Keratinocyte (primary cell): Measurements from ENCODE around the gene SMIM38. TPM values are rescaled to one million over a fixed set of nuclear protein-coding genes. Genes with fewer than 3 reads are reported as not detected.

ENCODE experiments used
- DNase-seq: peaks from one replicate; pipeline ENCODE4 v3.0.0-alpha.2; 2011; ENCODE audit warnings: low read depth, missing footprints, low spot score
- FAIRE-seq: peaks from 2 replicates; lab custom pipeline; 2011; peaks lifted over from hg19 to GRCh38; lab: Jason Lieb, UNC
- H2AFZ ChIP-seq: 2 replicates; pipeline ENCODE4 v1.6.0; 2012; ENCODE audit warnings: low read length, control low read depth, inconsistent platforms; ENCODE audit not compliant: control insufficient read depth
- H3K27ac ChIP-seq: 2 replicates; pipeline ENCODE4 v1.5.1; 2011; ENCODE audit warnings: low read length; ENCODE audit not compliant: control insufficient read depth, insufficient read depth
- H3K27me3 ChIP-seq: 3 replicates; pipeline ENCODE4 v1.6.0; 2011; ENCODE audit warnings: low read length; ENCODE audit not compliant: control insufficient read depth, insufficient read depth; ENCODE audit errors: extremely low read depth
- H3K36me3 ChIP-seq, 2 experiments: 2 replicates in 1 of 2; 3 replicates in 1 of 2; pipeline ENCODE4 v1.5.1; 2011; ENCODE audit warnings: low read length in 2 of 2, mild to moderate bottlenecking in 1 of 2; ENCODE audit not compliant: control insufficient read depth in 2 of 2, insufficient read depth in 2 of 2; ENCODE audit errors: extremely low read depth in 1 of 2
- H3K4me1 ChIP-seq: 3 replicates; pipeline ENCODE4 v1.5.1; 2011; ENCODE audit warnings: low read length; ENCODE audit not compliant: control insufficient read depth, insufficient read depth; ENCODE audit errors: extremely low read depth
- H3K4me2 ChIP-seq: 3 replicates; pipeline ENCODE4 v1.6.0; 2011; ENCODE audit warnings: low read depth, low read length; ENCODE audit not compliant: control insufficient read depth, insufficient read depth; ENCODE audit errors: extremely low read depth
- H3K4me3 ChIP-seq, 3 experiments: fragments of 200-600 bp in 1 of 3; sonication (generic) in 1 of 3; 2 replicates in 2 of 3; 3 replicates in 1 of 3; pipeline ENCODE4 v1.5.1; 2011 to 2016; ENCODE audit warnings: low read length in 3 of 3, mild to moderate bottlenecking in 3 of 3, control low read depth in 2 of 3, inconsistent platforms in 1 of 3, low read depth in 1 of 3, mixed read lengths in 1 of 3, mixed run types in 1 of 3, moderate library complexity in 1 of 3; ENCODE audit not compliant: control insufficient read depth in 2 of 3, insufficient read depth in 2 of 3; ENCODE audit errors: extremely low read depth in 1 of 3
- H3K79me2 ChIP-seq: 2 replicates; pipeline ENCODE4 v1.6.0; 2012; ENCODE audit warnings: low read length; ENCODE audit not compliant: control insufficient read depth, insufficient read depth
- H3K9ac ChIP-seq: 3 replicates; pipeline ENCODE4 v1.6.0; 2011; ENCODE audit warnings: low read length; ENCODE audit not compliant: control insufficient read depth, insufficient read depth; ENCODE audit errors: extremely low read depth
- H3K9me1 ChIP-seq: 3 replicates; pipeline ENCODE4 v1.6.0; 2011; ENCODE audit warnings: low read length; ENCODE audit not compliant: control insufficient read depth, insufficient read depth; ENCODE audit errors: extremely low read depth
- H3K9me3 ChIP-seq: 2 replicates; pipeline ENCODE4 v1.5.1; 2012; ENCODE audit warnings: low read depth, low read length; ENCODE audit not compliant: control insufficient read depth
- H4K20me1 ChIP-seq: 3 replicates; pipeline ENCODE4 v1.6.0; 2011; ENCODE audit warnings: low read length; ENCODE audit not compliant: control insufficient read depth, insufficient read depth; ENCODE audit errors: extremely low read depth
- CTCF ChIP-seq, 3 experiments: IDR thresholded peaks in 1 of 3; conservative IDR thresholded peaks in 1 of 3; optimal IDR thresholded peaks in 1 of 3; 2 replicates in 2 of 3; 3 replicates in 1 of 3; pipeline versions ENCODE3 to v1.5.1; 2011; ENCODE audit warnings: low read length in 3 of 3, mild to moderate bottlenecking in 3 of 3, moderate library complexity in 2 of 3, control low read depth in 1 of 3, inconsistent platforms in 1 of 3; ENCODE audit not compliant: insufficient read depth in 2 of 3; ENCODE audit errors: extremely low read depth in 1 of 3
- EZH2 ChIP-seq: IDR thresholded peaks from one replicate; pipeline ENCODE4 v1.6.1; 2012; ENCODE audit warnings: inconsistent platforms, mild to moderate bottlenecking, low read length, moderate library complexity
- dilution Hi-C: fragments of 300-500 bp; cut with MboI; formaldehyde crosslinking; loops from one replicate; pipeline ENCODE4 v1.7.0; 2020; ENCODE audit warnings: low sequenced_read_pairs; ENCODE audit not compliant: extremely low pct_ligation_motif_present
- polyA plus RNA-seq, 5 experiments: library from polyadenylated mRNA; depleted of rRNA in 3 of 5; stranded (reverse) in 3 of 5; stranded (forward) in 1 of 5; unstranded in 1 of 5; fragments of >200 nt; gene quantifications; 1 replicate in 1 of 5; 2 replicates in 3 of 5; 3 replicates in 1 of 5; pipeline versions ENCODE4 v1.2.1 to v1.2.3, GENCODE V29; 2011 to 2012; ENCODE audit warnings: missing spikeins in 2 of 5, low read depth in 1 of 5, low replicate concordance in 1 of 5

Gene SMIM38
- polyA plus RNA-seq, 1 donor (not counting 4 experiments of a cell fraction or from before 2014, with no cell fraction given) = not detected

- Histone ChIP-seq H3K4me2 (no peak overlapping the region), H3K4me3 (no peak overlapping the region), H3K4me1 (peaks cover 2% of the 10 kb centered on the region), H3K79me2 (no peaks in the 10 kb centered on the region), H3K9me1 (no peaks in the 10 kb centered on the region), H3K27me3 (no peaks in the 10 kb centered on the region), H2AFZ (no peak overlapping the region), H3K36me3 (no peaks in the 10 kb centered on the region), H3K9me3 (peaks cover 2% of the 10 kb centered on the region), H3K27ac (no peak overlapping the region), H4K20me1 (no peaks in the 10 kb centered on the region), H3K9ac (no peak overlapping the region)
- FAIRE-seq (no peak), DNase-seq (no peak)
- no peak for TF ChIP-seq CTCF (optimal IDR thresholded peaks at IDR 0.05 in 1 of 3, IDR thresholded peaks at IDR 0.05 in 1 of 3, conservative IDR thresholded peaks at IDR 0.05 in 1 of 3; ENCODE audit: extremely low read depth in 1 of 3, insufficient read depth in 2 of 3, low read length in 3 of 3)
- no peak for TF ChIP-seq EZH2
- dilution Hi-C loops = no loop called here
Measured at GRCh38 chr11:69141742-69142141, 14.0 kb upstream of the SMIM38 start.

GRCh38 chr11:69142895-69143294 lies 12.8 kb upstream of the SMIM38 start:
- H3K4me1 ChIP-seq = peaks cover 2% of the 10 kb centered on the region
- H3K9me3 ChIP-seq = peaks cover 2% of the 10 kb centered on the region
- H3K27me3 ChIP-seq = no peaks in the 10 kb centered on the region
- no peak overlapping the region for H3K4me2 ChIP-seq
- no peak overlapping the region for H3K9ac ChIP-seq
- dilution Hi-C loops = no loop called here
- H3K27ac ChIP-seq = no peak overlapping the region
- no peak overlapping the region for H3K4me3 ChIP-seq
- no peak overlapping the region for H2AFZ ChIP-seq
- H3K79me2 ChIP-seq = no peaks in the 10 kb centered on the region
- FAIRE-seq (no peak), DNase-seq (no peak)
- H4K20me1 ChIP-seq = no peaks in the 10 kb centered on the region
- H3K9me1 ChIP-seq = no peaks in the 10 kb centered on the region
- TF ChIP-seq EZH2 (no peak), CTCF (optimal IDR thresholded peaks at IDR 0.05 in 1 of 3, IDR thresholded peaks at IDR 0.05 in 1 of 3, conservative IDR thresholded peaks at IDR 0.05 in 1 of 3; ENCODE audit: extremely low read depth in 1 of 3, insufficient read depth in 2 of 3, low read length in 3 of 3) (no peak)
- no peaks in the 10 kb centered on the region for H3K36me3 ChIP-seq
